ENCODE measurements around the gene XPNPEP2.

The XPNPEP2 gene

GRCh38 chrX:129780441-129781105, 41.8 kb downstream of the XPNPEP2 start:
- DNase-seq (ENCODE audit: low read depth, low spot score), result no peak
- TF ChIP-seq CTCF (IDR thresholded peaks at IDR 0.05; ENCODE audit: low read depth, low read length), result no peak
- in situ Hi-C loops (cut with HindIII; ENCODE audit: low sequenced_read_pairs), result no loop called here
- no peak overlapping the region for H3K4me3 ChIP-seq (ENCODE audit: low read depth, low read length)

GRCh38 chrX:129781134-129781672, 42.4 kb downstream of the XPNPEP2 start:
- no peak for DNase-seq (ENCODE audit: low read depth, low spot score)
- TF ChIP-seq CTCF (IDR thresholded peaks at IDR 0.05; ENCODE audit: low read depth, low read length), result no peak
- in situ Hi-C loops (cut with HindIII; ENCODE audit: low sequenced_read_pairs), result no loop called here

GRCh38 chrX:129781680-129782495, 43.1 kb downstream of the XPNPEP2 start:
- no peak for TF ChIP-seq CTCF (IDR thresholded peaks at IDR 0.05; ENCODE audit: low read depth, low read length)
- no peak for DNase-seq (ENCODE audit: low read depth, low spot score)
- in situ Hi-C loops (cut with HindIII; ENCODE audit: low sequenced_read_pairs), result no loop called here
- H3K4me3 ChIP-seq (ENCODE audit: low read depth, low read length), result no peak overlapping the region

More at GRCh38 chrX:129781134-129781672, 42.4 kb downstream of the XPNPEP2 start:
- H3K4me3 ChIP-seq (ENCODE audit: low read depth, low read length), result no peak overlapping the region

GRCh38 chrX:129782706-129783105, 43.9 kb downstream of the XPNPEP2 start:
- no peak overlapping the region for H3K4me3 ChIP-seq (ENCODE audit: low read depth, low read length)
- in situ Hi-C loops (cut with HindIII; ENCODE audit: low sequenced_read_pairs), result no loop called here
- DNase-seq (ENCODE audit: low read depth, low spot score), result no peak
- no peak for TF ChIP-seq CTCF (IDR thresholded peaks at IDR 0.05; ENCODE audit: low read depth, low read length)

- no peak overlapping the region for H3K4me3 ChIP-seq (ENCODE audit: low read depth, low read length)
- no peak for TF ChIP-seq CTCF (IDR thresholded peaks at IDR 0.05; ENCODE audit: low read depth, low read length)
- DNase-seq (ENCODE audit: low read depth, low spot score), result no peak
- in situ Hi-C loops (cut with HindIII; ENCODE audit: low sequenced_read_pairs), result no loop called here
Observed at GRCh38 chrX:129783291-129783713, 44.5 kb downstream of the XPNPEP2 start.

- no peak overlapping the region for H3K4me3 ChIP-seq (ENCODE audit: low read depth, low read length)
- DNase-seq (ENCODE audit: low read depth, low spot score), result no peak
Observed at GRCh38 chrX:129784371-129784770, 45.6 kb downstream of the XPNPEP2 start.

More at GRCh38 chrX:129784371-129784770, 45.6 kb downstream of the XPNPEP2 start:
- TF ChIP-seq CTCF (IDR thresholded peaks at IDR 0.05; ENCODE audit: low read depth, low read length), result no peak
- in situ Hi-C loops (cut with HindIII; ENCODE audit: low sequenced_read_pairs), result no loop called here

Data from astrocyte of the spinal cord (primary cell).